K562 (cell line): Measurements from ENCODE around the gene PHETA1. TPM values are rescaled to one million over a fixed set of nuclear protein-coding genes. Genes with fewer than 3 reads are reported as not detected.

Source experiments
- ARID4B ChIP-seq: sonication (generic); formaldehyde crosslinking; IDR thresholded peaks from 2 replicates; pipeline ENCODE4 v1.8.0; 2022; ENCODE audit warnings: mild to moderate bottlenecking, missing genetic modification reagents
- CLOCK ChIP-seq: fragments of 250-450 bp; sonication (Bioruptor Pico); IDR thresholded peaks from 2 replicates; pipeline ENCODE4 v1.4.0; 2020; ENCODE audit warnings: mild to moderate bottlenecking, moderate library complexity, borderline replicate concordance
- FOXP1 ChIP-seq: sonication (generic); formaldehyde crosslinking; IDR thresholded peaks from 2 replicates; pipeline ENCODE4 v1.8.0; 2022; ENCODE audit warnings: mild to moderate bottlenecking, missing genetic modification reagents
- HSF4 ChIP-seq: fragments of 250-450 bp; sonication (Bioruptor Pico); IDR thresholded peaks from 2 replicates; pipeline ENCODE4 v2.1.2; 2022; ENCODE audit warnings: mild to moderate bottlenecking, moderate library complexity, borderline replicate concordance
- MCM2 ChIP-seq: fragments of 450-650 bp; IDR thresholded peaks from 2 replicates; pipeline ENCODE4 v1.6.1; 2017; ENCODE audit warnings: low read depth, mild to moderate bottlenecking
- NCOR1 ChIP-seq: fragments of 450-650 bp; IDR thresholded peaks from 2 replicates; pipeline ENCODE4 v1.6.1; 2016; ENCODE audit warnings: mild to moderate bottlenecking, moderate library complexity
- NFRKB ChIP-seq: fragments of 450-650 bp; IDR thresholded peaks from 2 replicates; pipeline ENCODE4 v1.6.1; 2016; ENCODE audit warnings: low read depth
- PATZ1 ChIP-seq: fragments of 250-450 bp; sonication (Bioruptor Pico); IDR thresholded peaks from 2 replicates; pipeline ENCODE4 v1.5.0; 2020; ENCODE audit warnings: mild to moderate bottlenecking, borderline replicate concordance
- PCBP1 ChIP-seq: fragments of 200-400 bp; formaldehyde crosslinking; IDR thresholded peaks from 2 replicates; pipeline ENCODE4 v1.6.1; 2018; ENCODE audit warnings: mild to moderate bottlenecking, low read depth, low read length; ENCODE audit not compliant: poor library complexity, severe bottlenecking
- POLR2B ChIP-seq: fragments of 450-650 bp; IDR thresholded peaks from 2 replicates; pipeline ENCODE4 v1.6.1; 2018; ENCODE audit warnings: low read depth; ENCODE audit not compliant: partially characterized antibody
- STAT5B ChIP-seq: fragments of 250-450 bp; sonication (Bioruptor Pico); IDR thresholded peaks from 2 replicates; pipeline ENCODE4 v1.8.0; 2021; ENCODE audit warnings: mild to moderate bottlenecking, inconsistent platforms
- ZBTB2 ChIP-seq: fragments of 450-650 bp; IDR thresholded peaks from 2 replicates; pipeline ENCODE4 v1.6.1; 2016; ENCODE audit warnings: antibody characterized with exemption
- ZNF133 ChIP-seq: fragments of 250-450 bp; sonication (Bioruptor Pico); IDR thresholded peaks from 2 replicates; pipeline ENCODE4 v1.4.0; 2020; ENCODE audit warnings: mild to moderate bottlenecking
- ZNF280A ChIP-seq: fragments of 450-650 bp; IDR thresholded peaks from 2 replicates; pipeline ENCODE4 v1.6.1; 2018; ENCODE audit warnings: mild to moderate bottlenecking, low read depth; ENCODE audit not compliant: partially characterized antibody
- ZNF586 ChIP-seq: fragments of 450-650 bp; formaldehyde crosslinking; conservative IDR thresholded peaks from 2 replicates; pipeline ENCODE4 v1.4.0; 2020; ENCODE audit warnings: mild to moderate bottlenecking, moderate library complexity
- polyA plus RNA-seq, 8 experiments: library from polyadenylated mRNA; depleted of rRNA in 4 of 8; stranded (reverse) in 5 of 8; unstranded in 3 of 8; fragments of >200 nt; fragmentation: Nextera tagmentation in 2 of 8; fragmentation: Illumina TruSeq in 1 of 8; extraction: Ambion mirVana in 2 of 8; extraction: Trizol in 1 of 8; gene quantifications; 2 replicates each; pipeline versions ENCODE4 v1.2.1 to v1.2.3, GENCODE V29; 2011 to 2014; ENCODE audit warnings: inconsistent platforms in 1 of 8, missing spikeins in 1 of 8
- total RNA-seq, 7 experiments: library from RNA; depleted of rRNA in 6 of 7; stranded (reverse); fragments of >200 nt in 6 of 7; fragmentation: Illumina TruSeq in 2 of 7; extraction: Trizol in 2 of 7; gene quantifications; 2 replicates each; pipeline versions ENCODE4 v1.2.1 to v1.2.3, GENCODE V29; 2011 to 2021; ENCODE audit warnings: low replicate concordance in 1 of 7

The PHETA1 gene
- total and polyA plus RNA-seq, 9 of the 15 experiments (the other 6 are each of a cell fraction or from before 2014, with no cell fraction given), result 0.03 to 12.4 (median 3.0) TPM

GRCh38 chr12:111413442-111414086 lies 44.7 kb upstream of the PHETA1 start (continued):
- no peak for TF ChIP-seq MCM2
- no peak for TF ChIP-seq FOXP1 (CRISPR knock-in tag)
- no peak for TF ChIP-seq ZNF586 (CRISPR knock-in tag)
- no peak for TF ChIP-seq ARID4B (CRISPR knock-in tag)
- no peak for TF ChIP-seq CLOCK (CRISPR knock-in tag)
- peak; percentile 30 for TF ChIP-seq NCOR1
- no peak for TF ChIP-seq ZNF280A
- TF ChIP-seq STAT5B (CRISPR knock-in tag), result no peak
- no peak for TF ChIP-seq POLR2B
- TF ChIP-seq HSF4 (CRISPR knock-in tag), result no peak
- peak; percentile 35; the same call in 1 of the 2 replicates for TF ChIP-seq ZBTB2
- TF ChIP-seq NFRKB, result no peak
- no peak for TF ChIP-seq ZNF133 (CRISPR knock-in tag)
- TF ChIP-seq PATZ1, result no peak
- no peak for TF ChIP-seq PCBP1
